CD4-positive, CD25-positive, alpha-beta regulatory T cell (primary cell): ENCODE measurements around the gene RAB22A. TPM values are rescaled to one million over a fixed set of nuclear protein-coding genes. Genes with fewer than 3 reads are reported as not detected.
A peak's percentile ranks its signal among the peaks of the same experiment; 100 is the strongest.

Source experiments
- ATAC-seq, 2 donors: fragments of 150-1000 bp; cut with Tn5 transposase; one replicate each; pipeline ENCODE4 v1.10.0; 2021; ENCODE audit warnings: low read depth in 2 of 2, moderate number of reproducible peaks in 2 of 2, moderate library complexity in 1 of 2
- DNase-seq, 3 donors: peaks; one replicate each; pipeline versions ENCODE4 v3.0.0 to v3.0.0-alpha.2; 2012 to 2022; ENCODE audit warnings: mixed read lengths in 1 of 3
- H3K27ac ChIP-seq: one replicate; pipeline ENCODE4 v1.7.0; 2013; ENCODE audit warnings: mild to moderate bottlenecking, low read length; ENCODE audit not compliant: insufficient read depth, poor library complexity, severe bottlenecking
- H3K27me3 ChIP-seq: one replicate; pipeline ENCODE4 v1.7.0; 2013; ENCODE audit warnings: low read length; ENCODE audit not compliant: control insufficient read depth, insufficient read depth
- H3K36me3 ChIP-seq: one replicate; pipeline ENCODE4 v1.7.0; 2013; ENCODE audit warnings: mild to moderate bottlenecking, low read length, moderate library complexity; ENCODE audit not compliant: control insufficient read depth, insufficient read depth
- H3K4me1 ChIP-seq: 2 replicates; pipeline ENCODE4 v1.7.0; 2013; ENCODE audit warnings: mild to moderate bottlenecking, low read length; ENCODE audit not compliant: insufficient read depth, control insufficient read depth, poor library complexity, severe bottlenecking
- H3K4me3 ChIP-seq: one replicate; pipeline ENCODE4 v1.7.0; 2013; ENCODE audit warnings: low read depth, mild to moderate bottlenecking, low read length, moderate library complexity
- H3K9me3 ChIP-seq, 2 experiments: 1 replicate in 1 of 2; 2 replicates in 1 of 2; pipeline ENCODE4 v1.7.0; 2013; ENCODE audit warnings: low read length in 2 of 2, mild to moderate bottlenecking in 1 of 2, moderate library complexity in 1 of 2; ENCODE audit not compliant: control insufficient read depth in 2 of 2
- H3K27ac Mint-ChIP-seq, 3 donors: one replicate each; pipeline ENCODE4 v1.8.0; 2020 to 2022; ENCODE audit warnings: mild to moderate bottlenecking in 3 of 3, mixed read lengths in 3 of 3, moderate library complexity in 2 of 3
- H3K27me3 Mint-ChIP-seq: one replicate; pipeline ENCODE4 v1.8.0; 2022; ENCODE audit warnings: mild to moderate bottlenecking, mixed read lengths
- H3K36me3 Mint-ChIP-seq: one replicate; pipeline ENCODE4 v1.8.0; 2020; ENCODE audit warnings: mixed read lengths
- H3K4me1 Mint-ChIP-seq, 4 donors: one replicate each; pipeline ENCODE4 v1.8.0; 2020 to 2022; ENCODE audit warnings: mixed read lengths in 4 of 4, mild to moderate bottlenecking in 1 of 4
- H3K4me3 Mint-ChIP-seq, 4 donors: one replicate each; pipeline ENCODE4 v1.8.0; 2020 to 2022; ENCODE audit warnings: mild to moderate bottlenecking in 4 of 4, mixed read lengths in 4 of 4, moderate library complexity in 3 of 4
- H3K9me3 Mint-ChIP-seq, 7 donors: one replicate each; pipeline ENCODE4 v1.8.0; 2020 to 2022; ENCODE audit warnings: mixed read lengths in 7 of 7, mild to moderate bottlenecking in 3 of 7, moderate library complexity in 2 of 7
- polyA plus RNA-seq, 4 donors: library from polyadenylated mRNA; unstranded; fragments of 300-500 nt; fragmentation: Illumina TruSeq; gene quantifications; one replicate each; pipeline ENCODE4 v1.2.3, GENCODE V29; 2021
- total RNA-seq: library from RNA; stranded (reverse); gene quantifications from one replicate; pipeline ENCODE4 v1.2.3, GENCODE V29; 2022

Gene RAB22A
- total and polyA plus RNA-seq, 5 donors from 2014 or later = 11.3 to 21.9 (median 13.2) TPM

DNA sequence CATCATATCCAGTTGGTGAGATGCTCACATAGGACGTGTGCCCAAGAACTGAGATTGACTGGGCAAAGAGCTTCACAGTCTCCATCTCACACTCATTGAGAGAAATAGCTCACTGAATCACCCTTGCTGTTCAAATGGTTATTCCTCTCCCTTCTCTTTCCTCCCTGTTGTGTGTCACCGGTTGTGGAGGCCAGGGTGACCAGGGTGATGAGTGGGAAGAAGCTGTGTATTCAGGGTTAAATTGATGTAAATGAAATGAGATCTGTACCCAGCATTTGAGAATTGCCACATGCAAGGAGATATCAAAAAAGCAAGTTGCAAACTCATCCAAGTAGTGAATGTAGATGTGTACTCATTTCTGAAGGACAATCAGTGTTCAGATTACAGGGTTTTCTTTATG, 43.0 kb downstream of the RAB22A start:
- Histone ChIP-seq H3K27ac (no peak overlapping the region), H3K36me3 (peaks cover 49% of the 10 kb centered on the region), H3K4me3 (no peak overlapping the region), H3K9me3 (no peaks in the 10 kb centered on the region), H3K27me3 (no peaks in the 10 kb centered on the region), H3K4me1 (no peaks in the 10 kb centered on the region)
- ATAC-seq (no peak), DNase-seq (no peak)
- Mint-ChIP-seq H3K27me3 (no peaks in the 10 kb centered on the region), H3K36me3 (peaks cover 32% of the 10 kb centered on the region), H3K4me3 (no peak overlapping the region), H3K9me3 (no peaks in the 10 kb centered on the region), H3K4me1 (peaks cover 0 to 8% (median 3%) of the 10 kb centered on the region in 4 donors), H3K27ac (peak overlapping the region in 1 of 3 donors; percentile 14)

DNA sequence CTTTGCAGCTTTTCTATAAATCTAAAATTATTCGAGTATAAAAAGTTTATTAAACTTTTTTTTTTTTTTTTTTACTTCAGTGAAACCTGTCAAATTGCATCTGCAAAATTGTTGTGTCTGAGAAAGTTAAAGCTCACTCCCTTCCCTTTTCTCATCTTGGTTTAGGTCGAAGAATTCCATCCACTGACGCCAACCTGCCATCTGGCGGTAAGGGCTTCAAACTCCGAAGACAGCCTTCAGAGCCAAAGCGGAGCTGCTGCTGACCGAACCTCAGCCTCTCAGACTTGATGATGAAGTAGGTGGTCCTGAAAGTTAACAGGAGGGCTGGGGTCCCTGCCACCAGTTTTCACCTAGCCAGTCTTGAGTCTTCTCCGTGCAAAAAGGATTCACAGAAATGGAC, 49.9 kb downstream of the RAB22A start:
- Histone ChIP-seq H3K4me1 (no peaks in the 10 kb centered on the region), H3K9me3 (no peaks in the 10 kb centered on the region), H3K27ac (no peak overlapping the region), H3K4me3 (no peak overlapping the region), H3K27me3 (no peaks in the 10 kb centered on the region), H3K36me3 (peaks cover 78% of the 10 kb centered on the region)
- no peaks in the 10 kb centered on the region for H3K27me3 Mint-ChIP-seq
- no peak overlapping the region for H3K4me3 Mint-ChIP-seq
- H3K27ac Mint-ChIP-seq = no peak overlapping the region
- no peaks in the 10 kb centered on the region for H3K9me3 Mint-ChIP-seq
- ATAC-seq (no peak), DNase-seq (no peak)
- peaks cover 0 to 2% (median 0%) of the 10 kb centered on the region in 4 donors for H3K4me1 Mint-ChIP-seq
- H3K36me3 Mint-ChIP-seq = peaks cover 42% of the 10 kb centered on the region

DNA sequence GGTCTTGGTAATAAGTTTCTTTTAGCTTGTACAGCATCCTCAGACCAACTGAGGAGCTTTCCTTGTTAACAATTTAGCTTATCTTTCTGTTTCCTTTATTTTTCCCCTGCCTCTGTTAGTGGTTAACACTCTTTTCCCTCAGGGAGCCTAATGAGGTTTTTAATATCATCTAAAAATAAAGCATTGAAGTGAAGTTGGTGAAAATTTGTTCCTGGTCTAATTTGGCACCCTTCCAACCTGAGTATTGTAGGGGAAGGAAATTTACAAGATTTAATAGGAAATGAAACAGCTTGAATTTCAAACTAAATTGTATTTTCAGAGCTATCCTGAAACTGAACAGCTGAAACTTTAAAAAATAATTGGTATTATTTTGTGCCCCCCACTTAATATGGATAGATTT, 51.4 kb downstream of the RAB22A start:
- H3K36me3 Mint-ChIP-seq = peaks cover 39% of the 10 kb centered on the region
- Histone ChIP-seq H3K27ac (no peak overlapping the region), H3K36me3 (peaks cover 63% of the 10 kb centered on the region), H3K4me3 (no peak overlapping the region), H3K27me3 (no peaks in the 10 kb centered on the region), H3K4me1 (no peaks in the 10 kb centered on the region), H3K9me3 (no peaks in the 10 kb centered on the region)
- no peak overlapping the region for H3K27ac Mint-ChIP-seq
- H3K9me3 Mint-ChIP-seq = no peaks in the 10 kb centered on the region
- no peak overlapping the region for H3K4me3 Mint-ChIP-seq
- DNase-seq (no peak), ATAC-seq (no peak)
- no peaks in the 10 kb centered on the region for H3K27me3 Mint-ChIP-seq
- peaks cover 0 to 2% (median 0%) of the 10 kb centered on the region in 4 donors for H3K4me1 Mint-ChIP-seq

DNA sequence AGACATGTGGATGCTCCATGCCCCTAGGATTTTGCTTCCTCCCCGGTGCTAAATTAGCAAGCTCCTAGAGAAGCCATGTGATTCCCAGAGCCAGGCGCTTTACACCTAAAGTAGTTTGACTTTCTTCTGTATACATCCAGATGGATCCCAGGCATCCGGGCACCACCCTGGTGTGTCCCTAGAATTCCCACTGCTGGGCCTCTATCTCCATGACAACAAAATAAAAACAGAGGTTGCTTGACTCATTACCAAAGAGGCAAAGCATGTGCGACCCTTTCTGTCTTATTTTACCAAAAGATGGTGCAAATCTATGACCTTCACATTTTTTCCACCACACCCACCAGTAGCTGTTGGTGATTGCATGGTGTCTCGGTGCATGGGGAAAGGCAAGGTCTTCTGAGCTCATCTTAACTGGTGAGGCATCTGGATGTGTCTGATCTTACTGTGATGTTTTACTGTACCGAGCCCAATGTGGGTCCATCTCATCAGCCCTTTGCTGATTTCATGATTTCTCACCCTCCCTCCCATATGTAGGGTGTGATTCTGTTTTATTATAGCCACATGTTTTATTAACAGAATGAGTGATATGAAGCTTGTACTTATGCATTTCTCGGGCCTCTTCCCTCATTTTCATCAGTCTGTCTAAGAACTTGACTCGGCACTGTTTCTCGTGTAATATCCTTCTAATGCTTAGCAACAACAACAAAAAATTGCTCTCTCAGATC, 52.1 kb downstream of the RAB22A start:
- H3K27ac ChIP-seq = no peak overlapping the region
- no peaks in the 10 kb centered on the region for H3K27me3 ChIP-seq
- peaks cover 63% of the 10 kb centered on the region for H3K36me3 ChIP-seq
- no peaks in the 10 kb centered on the region for H3K9me3 ChIP-seq
- no peaks in the 10 kb centered on the region for H3K4me1 ChIP-seq
- Mint-ChIP-seq H3K27ac (no peak overlapping the region), H3K4me1 (peaks cover 0 to 2% (median 0%) of the 10 kb centered on the region in 4 donors), H3K9me3 (no peaks in the 10 kb centered on the region), H3K36me3 (peaks cover 43% of the 10 kb centered on the region), H3K27me3 (no peaks in the 10 kb centered on the region), H3K4me3 (no peak overlapping the region)
- DNase-seq (no peak), ATAC-seq (no peak)
- H3K4me3 ChIP-seq = no peak overlapping the region

DNA sequence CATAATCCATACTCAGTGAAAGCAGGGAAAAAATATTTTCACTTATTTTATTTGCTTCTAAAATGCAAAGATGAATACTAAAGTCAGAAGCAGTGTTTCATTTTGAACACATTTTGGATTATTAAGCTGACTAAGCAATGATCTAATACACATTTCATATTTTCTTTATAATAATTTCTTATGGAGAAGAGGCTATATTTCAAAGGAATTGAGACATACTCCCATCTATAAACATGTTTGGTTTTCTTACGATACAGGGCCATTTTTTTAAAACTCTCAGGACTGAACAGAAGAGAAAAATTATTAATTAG, 52.6 kb downstream of the RAB22A start:
- H3K4me3 Mint-ChIP-seq = no peak overlapping the region
- H3K36me3 ChIP-seq = peaks cover 60% of the 10 kb centered on the region
- peaks cover 0 to 2% (median 0%) of the 10 kb centered on the region in 4 donors for H3K4me1 Mint-ChIP-seq
- H3K27ac ChIP-seq = no peak overlapping the region
- no peaks in the 10 kb centered on the region for H3K27me3 ChIP-seq
- H3K36me3 Mint-ChIP-seq = peaks cover 42% of the 10 kb centered on the region
- H3K9me3 Mint-ChIP-seq = no peaks in the 10 kb centered on the region
- DNase-seq (no peak), ATAC-seq (no peak)
- H3K27me3 Mint-ChIP-seq = no peaks in the 10 kb centered on the region
- no peak overlapping the region for H3K27ac Mint-ChIP-seq
- no peak overlapping the region for H3K4me3 ChIP-seq
- H3K9me3 ChIP-seq = no peaks in the 10 kb centered on the region
- no peaks in the 10 kb centered on the region for H3K4me1 ChIP-seq

DNA sequence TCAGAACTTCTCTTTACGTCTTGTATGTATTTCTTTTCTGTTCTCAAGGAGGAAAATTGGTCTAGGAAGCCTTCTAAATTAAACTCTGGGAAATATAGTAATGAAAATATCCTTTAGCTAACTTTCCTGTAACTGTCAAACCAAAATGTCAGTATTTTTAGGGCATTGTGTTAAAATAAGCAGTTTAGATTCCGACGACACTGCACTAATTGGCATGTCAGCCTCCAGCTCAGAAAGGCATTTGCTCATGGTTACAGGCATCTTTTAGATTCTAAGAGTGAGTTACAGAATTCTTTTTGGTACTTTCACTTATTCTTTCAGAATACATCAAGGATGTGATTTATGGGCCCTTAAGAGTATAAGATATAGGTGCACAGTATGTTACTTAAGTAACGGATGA, 53.5 kb downstream of the RAB22A start:
- no peaks in the 10 kb centered on the region for H3K27me3 ChIP-seq
- no peak for DNase-seq
- no peak for ATAC-seq
- H3K36me3 ChIP-seq = peaks cover 56% of the 10 kb centered on the region
- Mint-ChIP-seq H3K9me3 (no peaks in the 10 kb centered on the region), H3K36me3 (peaks cover 46% of the 10 kb centered on the region), H3K27ac (no peak overlapping the region), H3K4me1 (peaks cover 0 to 2% (median 0%) of the 10 kb centered on the region in 4 donors), H3K27me3 (no peaks in the 10 kb centered on the region), H3K4me3 (no peak overlapping the region)
- H3K4me3 ChIP-seq = no peak overlapping the region
- H3K4me1 ChIP-seq = no peaks in the 10 kb centered on the region
- H3K27ac ChIP-seq = no peak overlapping the region
- no peaks in the 10 kb centered on the region for H3K9me3 ChIP-seq

DNA sequence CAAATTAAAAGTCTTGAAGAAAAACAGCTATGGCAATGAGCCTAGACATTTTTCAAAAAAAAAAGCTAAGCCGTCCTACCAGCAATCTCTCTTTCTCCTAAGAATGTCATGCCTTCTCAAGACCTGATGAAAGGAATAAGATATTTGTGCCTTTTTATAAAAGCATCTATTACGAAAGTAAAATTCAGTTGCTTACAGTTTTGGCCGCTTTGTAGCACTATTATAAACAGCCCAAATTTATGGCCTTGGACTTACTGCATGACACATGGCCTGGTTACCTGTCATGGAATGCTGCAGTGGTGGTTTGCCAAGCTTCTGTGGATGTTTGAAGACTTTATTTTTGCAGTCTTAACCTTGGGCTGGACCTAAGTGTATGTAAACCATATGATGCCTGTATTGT, 57.4 kb downstream of the RAB22A start:
- no peak overlapping the region for H3K4me3 Mint-ChIP-seq
- ATAC-seq = no peak
- no peaks in the 10 kb centered on the region for H3K9me3 Mint-ChIP-seq
- H3K4me1 Mint-ChIP-seq = peaks cover 0 to under 1% (median 0%) of the 10 kb centered on the region in 4 donors
- Histone ChIP-seq H3K9me3 (no peaks in the 10 kb centered on the region), H3K27me3 (no peaks in the 10 kb centered on the region), H3K4me3 (no peak overlapping the region), H3K4me1 (no peaks in the 10 kb centered on the region), H3K36me3 (peaks cover 26% of the 10 kb centered on the region), H3K27ac (no peak overlapping the region)
- no peak for DNase-seq
- H3K27ac Mint-ChIP-seq = no peak overlapping the region
- H3K27me3 Mint-ChIP-seq = no peaks in the 10 kb centered on the region
- peaks cover 25% of the 10 kb centered on the region for H3K36me3 Mint-ChIP-seq

DNA sequence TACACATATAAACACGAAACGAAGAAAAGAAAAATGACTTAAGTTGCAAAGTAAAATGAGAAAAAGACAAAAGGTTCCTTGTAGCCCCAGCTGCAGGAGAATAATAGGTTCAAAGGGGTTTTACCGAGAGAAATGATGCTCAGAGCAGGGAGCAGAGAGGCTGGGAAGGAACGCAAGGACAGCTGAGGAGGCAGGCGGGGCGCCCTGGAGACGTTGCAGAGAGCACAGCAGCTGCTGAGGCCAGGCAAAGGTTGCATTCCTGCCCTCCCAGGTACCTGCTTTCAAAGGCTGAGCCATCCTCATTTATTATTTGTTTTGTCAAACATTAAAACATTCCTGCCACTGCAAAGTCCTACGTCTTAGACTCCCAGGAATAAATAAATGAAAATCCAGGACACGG, 63.3 kb downstream of the RAB22A start:
- H3K27me3 Mint-ChIP-seq = peaks cover 6% of the 10 kb centered on the region

More for the DNA sequence above, 63.3 kb downstream of the RAB22A start:
- no peaks in the 10 kb centered on the region for H3K4me1 ChIP-seq
- no peak for DNase-seq
- peaks cover 3% of the 10 kb centered on the region for H3K36me3 ChIP-seq
- no peaks in the 10 kb centered on the region for H3K36me3 Mint-ChIP-seq
- no peak overlapping the region for H3K27ac ChIP-seq
- no peak overlapping the region for H3K4me3 ChIP-seq
- no peaks in the 10 kb centered on the region for H3K9me3 ChIP-seq
- ATAC-seq = no peak
- H3K9me3 Mint-ChIP-seq = no peaks in the 10 kb centered on the region
- no peak overlapping the region for H3K4me3 Mint-ChIP-seq
- H3K4me1 Mint-ChIP-seq = peaks cover 0 to 2% (median 0%) of the 10 kb centered on the region in 4 donors
- peaks cover 2% of the 10 kb centered on the region for H3K27me3 ChIP-seq
- H3K27ac Mint-ChIP-seq = no peak overlapping the region
